Astrocyte (in vitro differentiated cells and primary cell): Measurements from ENCODE around the gene KLF7. TPM values are rescaled to one million over a fixed set of nuclear protein-coding genes. Genes with fewer than 3 reads are reported as not detected.
A peak's percentile ranks its signal among the peaks of the same experiment; 100 is the strongest.

Experiments used
- DNase-seq: peaks from one replicate; pipeline ENCODE4 v3.0.0-alpha.2; 2010; ENCODE audit warnings: low read depth
- FAIRE-seq: peaks from 2 replicates; lab custom pipeline; 2011; peaks lifted over from hg19 to GRCh38; lab: Jason Lieb, UNC
- H2AFZ ChIP-seq: 2 replicates; pipeline ENCODE4 v1.6.0; 2012; ENCODE audit warnings: low read depth, low read length, inconsistent platforms
- H3K27ac ChIP-seq: 2 replicates; pipeline ENCODE4 v1.5.1; 2011; ENCODE audit warnings: low read depth, low read length, inconsistent platforms
- H3K27me3 ChIP-seq: 2 replicates; pipeline ENCODE4 v1.6.0; 2011; ENCODE audit warnings: low read length, inconsistent platforms; ENCODE audit not compliant: insufficient read depth
- H3K36me3 ChIP-seq: 2 replicates; pipeline ENCODE4 v1.5.1; 2011; ENCODE audit warnings: low read length, inconsistent platforms; ENCODE audit not compliant: insufficient read depth
- H3K4me1 ChIP-seq: 2 replicates; pipeline ENCODE4 v1.5.1; 2011; ENCODE audit warnings: low read length, inconsistent platforms; ENCODE audit not compliant: insufficient read depth
- H3K4me2 ChIP-seq: 2 replicates; pipeline ENCODE4 v1.6.0; 2012; ENCODE audit warnings: low read length, inconsistent platforms
- H3K4me3 ChIP-seq: 2 replicates; pipeline ENCODE4 v1.5.1; 2011; ENCODE audit warnings: low read depth, mild to moderate bottlenecking, low read length, inconsistent platforms; ENCODE audit not compliant: insufficient read depth
- H3K79me2 ChIP-seq: 2 replicates; pipeline ENCODE4 v1.6.0; 2012; ENCODE audit warnings: mild to moderate bottlenecking, low read length, inconsistent platforms; ENCODE audit not compliant: insufficient read depth
- H3K9ac ChIP-seq: 2 replicates; pipeline ENCODE4 v1.6.0; 2012; ENCODE audit warnings: mild to moderate bottlenecking, low read length, inconsistent platforms
- H3K9me3 ChIP-seq: 2 replicates; pipeline ENCODE4 v1.5.1; 2012; ENCODE audit warnings: low read depth, mild to moderate bottlenecking, low read length, inconsistent platforms; ENCODE audit not compliant: insufficient read depth
- H4K20me1 ChIP-seq: 2 replicates; pipeline ENCODE4 v1.6.0; 2012; ENCODE audit warnings: low read length, inconsistent platforms; ENCODE audit not compliant: insufficient read depth
- H3K27ac Mint-ChIP-seq: one replicate; pipeline ENCODE4 v1.8.0; 2021; ENCODE audit warnings: mild to moderate bottlenecking, mixed read lengths; ENCODE audit not compliant: unreplicated experiment
- H3K27me3 Mint-ChIP-seq: one replicate; pipeline ENCODE4 v1.8.0; 2021; ENCODE audit warnings: low read depth, mixed read lengths; ENCODE audit not compliant: unreplicated experiment
- H3K36me3 Mint-ChIP-seq: one replicate; pipeline ENCODE4 v1.8.0; 2021; ENCODE audit warnings: low read depth, mixed read lengths; ENCODE audit not compliant: unreplicated experiment
- H3K4me1 Mint-ChIP-seq: one replicate; pipeline ENCODE4 v1.8.0; 2021; ENCODE audit warnings: low read depth, mixed read lengths; ENCODE audit not compliant: unreplicated experiment
- H3K4me3 Mint-ChIP-seq: one replicate; pipeline ENCODE4 v1.8.0; 2021; ENCODE audit warnings: mild to moderate bottlenecking, moderate library complexity, mixed read lengths; ENCODE audit not compliant: unreplicated experiment
- H3K9me3 Mint-ChIP-seq: one replicate; pipeline ENCODE4 v1.8.0; 2021; ENCODE audit warnings: mild to moderate bottlenecking, mixed read lengths; ENCODE audit not compliant: unreplicated experiment
- CTCF ChIP-seq: IDR thresholded peaks from 2 replicates; pipeline ENCODE4 v1.5.1; 2011; ENCODE audit warnings: low read depth, mild to moderate bottlenecking, inconsistent platforms, low read length, moderate library complexity; ENCODE audit not compliant: insufficient read depth
- EZH2 ChIP-seq: IDR thresholded peaks from 2 replicates; pipeline ENCODE4 v1.6.1; 2012; ENCODE audit warnings: mild to moderate bottlenecking, low read length, inconsistent platforms; ENCODE audit not compliant: insufficient read depth
- total RNA-seq: library from RNA; stranded (reverse); gene quantifications from 2 replicates; pipeline ENCODE4 v1.2.1, GENCODE V29; 2021

KLF7 gene
- total RNA-seq, 1 donor from 2014 or later: 81.2 TPM

GRCh38 chr2:207085110-207085509 lies 80.6 kb downstream of the KLF7 start:
- Histone ChIP-seq H3K36me3 (peaks cover 79% of the 10 kb centered on the region), H3K4me3 (no peak overlapping the region), H2AFZ (no peak overlapping the region), H4K20me1 (peaks cover 98% of the 10 kb centered on the region), H3K27me3 (no peaks in the 10 kb centered on the region), H3K9me3 (no peaks in the 10 kb centered on the region), H3K4me2 (no peak overlapping the region), H3K79me2 (peaks cover 88% of the 10 kb centered on the region), H3K27ac (no peak overlapping the region), H3K4me1 (peaks cover 2% of the 10 kb centered on the region), H3K9ac (no peak overlapping the region)
- FAIRE-seq (no peak), DNase-seq (no peak)
- H3K4me3 Mint-ChIP-seq: no peak overlapping the region
- no peaks in the 10 kb centered on the region for H3K9me3 Mint-ChIP-seq
- H3K4me1 Mint-ChIP-seq: peaks cover 51% of the 10 kb centered on the region
- H3K36me3 Mint-ChIP-seq: peaks cover 34% of the 10 kb centered on the region
- no peak overlapping the region for H3K27ac Mint-ChIP-seq
- no peaks in the 10 kb centered on the region for H3K27me3 Mint-ChIP-seq
- TF ChIP-seq EZH2 (no peak), CTCF (no peak)

- no peak overlapping the region for H2AFZ ChIP-seq
- H4K20me1 ChIP-seq: peaks cover 93% of the 10 kb centered on the region
- H3K9me3 ChIP-seq: no peaks in the 10 kb centered on the region
- peaks cover 41% of the 10 kb centered on the region for H3K36me3 Mint-ChIP-seq
- H3K4me2 ChIP-seq: no peak overlapping the region
- H3K4me1 ChIP-seq: no peaks in the 10 kb centered on the region
- H3K27me3 Mint-ChIP-seq: no peaks in the 10 kb centered on the region
- H3K27ac ChIP-seq: no peak overlapping the region
- H3K9ac ChIP-seq: no peak overlapping the region
- TF ChIP-seq EZH2 (no peak), CTCF (no peak)
- no peak for FAIRE-seq
- H3K27me3 ChIP-seq: no peaks in the 10 kb centered on the region
- H3K4me3 Mint-ChIP-seq: peak overlapping the region; percentile 2
- peaks cover 40% of the 10 kb centered on the region for H3K4me1 Mint-ChIP-seq
- peak; percentile 33 for DNase-seq
- H3K79me2 ChIP-seq: peaks cover 79% of the 10 kb centered on the region
- H3K27ac Mint-ChIP-seq: no peak overlapping the region
- no peak overlapping the region for H3K4me3 ChIP-seq
- no peaks in the 10 kb centered on the region for H3K9me3 Mint-ChIP-seq
- H3K36me3 ChIP-seq: peaks cover 81% of the 10 kb centered on the region
Observed at GRCh38 chr2:207083361-207084110, 82.2 kb downstream of the KLF7 start.

- no peaks in the 10 kb centered on the region for H3K27me3 Mint-ChIP-seq
- no peak overlapping the region for H3K4me3 ChIP-seq
- H3K27me3 ChIP-seq: no peaks in the 10 kb centered on the region
- no peak overlapping the region for H2AFZ ChIP-seq
- no peak overlapping the region for H3K27ac ChIP-seq
- H3K9ac ChIP-seq: no peak overlapping the region
- H3K9me3 ChIP-seq: no peaks in the 10 kb centered on the region
- peaks cover 90% of the 10 kb centered on the region for H4K20me1 ChIP-seq
- H3K4me1 Mint-ChIP-seq: peaks cover 32% of the 10 kb centered on the region
- no peak overlapping the region for H3K4me3 Mint-ChIP-seq
- H3K27ac Mint-ChIP-seq: no peak overlapping the region
- FAIRE-seq (no peak), DNase-seq (no peak)
- no peak overlapping the region for H3K4me2 ChIP-seq
- H3K36me3 Mint-ChIP-seq: peaks cover 42% of the 10 kb centered on the region
- H3K9me3 Mint-ChIP-seq: no peaks in the 10 kb centered on the region
- no peaks in the 10 kb centered on the region for H3K4me1 ChIP-seq
- H3K36me3 ChIP-seq: peaks cover 83% of the 10 kb centered on the region
- TF ChIP-seq CTCF: no peak
- TF ChIP-seq EZH2: no peak
- peaks cover 73% of the 10 kb centered on the region for H3K79me2 ChIP-seq
Observed at GRCh38 chr2:207082619-207083018, 83.1 kb downstream of the KLF7 start.
